Stimulated activated CD8-positive, alpha-beta memory T cell treated with anti-CD3 and anti-CD28 coated beads, Interleukin-4, amount 100 ng/mL, for 1 hour (primary cell): Measurements from ENCODE around the gene DZANK1.
"Not testable (repeated sequence)": the region's sequence is repeated elsewhere in the genome, so short reads cannot be mapped to it uniquely, and the experiment has no call there.

Experiments
- DNase-seq, 2 donors: peaks; one replicate each; pipeline ENCODE4 v3.0.0-alpha.2; 2020; ENCODE audit warnings: low read depth in 2 of 2, low spot score in 1 of 2

Gene DZANK1

DNA sequence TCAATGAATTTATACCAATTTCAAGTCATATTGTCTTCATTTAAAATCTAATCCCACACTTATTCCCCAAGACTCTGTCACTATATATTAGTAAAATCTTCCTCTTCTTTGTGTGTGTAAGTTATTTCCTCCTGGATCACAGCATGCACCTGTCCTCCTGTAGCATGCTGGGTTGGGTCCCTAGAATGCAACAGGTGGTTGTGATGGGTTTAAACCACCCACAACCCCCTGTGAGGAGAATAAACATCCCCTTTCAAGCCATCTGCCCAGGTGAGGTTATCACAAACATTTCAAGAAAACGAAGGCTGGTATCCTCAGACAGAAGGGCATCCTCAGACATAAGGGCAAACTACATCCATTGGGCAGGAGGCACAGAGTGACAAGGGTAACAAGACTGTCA, 26.4 kb downstream of the DZANK1 start:
- no peak for DNase-seq

GRCh38 chr20:18436847-18437246, 30.0 kb downstream of the DZANK1 start:
- DNase-seq = no peak

DNA sequence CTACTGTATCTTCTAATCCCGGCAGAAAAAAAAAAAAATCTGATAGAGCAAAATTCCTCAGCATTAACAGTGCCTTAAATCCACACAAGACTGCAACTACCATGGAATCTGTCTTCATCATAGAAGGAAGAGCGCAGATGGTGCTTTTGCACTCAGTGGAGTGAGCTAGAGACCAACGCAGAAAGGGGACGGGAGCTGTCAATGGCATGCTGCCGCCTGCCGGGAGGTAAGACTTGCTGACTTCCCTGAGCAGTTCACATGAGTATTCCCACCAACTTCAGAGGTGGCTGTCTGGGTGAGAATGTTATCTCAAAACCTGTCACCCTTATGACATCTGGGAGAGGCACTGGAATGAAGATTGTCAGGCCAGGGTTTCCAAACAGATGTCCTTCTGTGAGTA, 35.6 kb downstream of the DZANK1 start:
- no peak for DNase-seq

GRCh38 chr20:18430172-18430826, 36.5 kb downstream of the DZANK1 start:
- no peak for DNase-seq

DNA sequence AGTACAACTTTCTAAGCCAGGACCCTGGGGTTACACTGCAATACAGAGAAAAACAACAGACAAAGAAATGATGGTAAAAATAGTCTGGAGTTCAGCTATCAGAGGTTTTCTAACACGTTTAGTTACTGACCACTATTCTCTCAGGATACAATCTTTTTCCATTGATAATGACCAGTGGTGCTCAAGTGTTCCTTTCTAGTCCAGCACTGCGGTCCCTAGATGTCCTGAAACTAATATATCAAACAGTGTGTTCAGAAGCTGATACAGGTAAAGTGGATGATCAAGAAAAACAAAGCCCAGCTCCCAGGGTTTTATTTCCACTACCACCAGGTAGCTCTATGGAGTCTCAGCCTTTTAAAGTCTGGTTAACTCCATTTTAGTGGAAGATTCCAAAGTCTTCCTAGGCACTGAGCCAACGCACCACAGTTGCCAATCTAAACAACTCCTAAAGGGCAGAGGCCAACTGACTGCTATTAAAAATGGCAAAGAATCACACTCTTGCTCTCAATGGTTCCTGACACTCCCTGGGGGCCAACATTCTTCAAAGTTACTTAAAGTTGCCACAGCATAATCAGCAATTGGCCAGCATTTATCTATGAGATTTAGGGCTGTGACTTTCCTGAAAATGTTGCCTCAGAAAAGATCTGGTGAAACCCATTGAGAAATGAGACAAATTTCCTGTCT, 38.2 kb downstream of the DZANK1 start:
- no peak for DNase-seq

- no peak for DNase-seq
Measured at GRCh38 chr20:18427214-18427613, 39.6 kb downstream of the DZANK1 start.

DNA sequence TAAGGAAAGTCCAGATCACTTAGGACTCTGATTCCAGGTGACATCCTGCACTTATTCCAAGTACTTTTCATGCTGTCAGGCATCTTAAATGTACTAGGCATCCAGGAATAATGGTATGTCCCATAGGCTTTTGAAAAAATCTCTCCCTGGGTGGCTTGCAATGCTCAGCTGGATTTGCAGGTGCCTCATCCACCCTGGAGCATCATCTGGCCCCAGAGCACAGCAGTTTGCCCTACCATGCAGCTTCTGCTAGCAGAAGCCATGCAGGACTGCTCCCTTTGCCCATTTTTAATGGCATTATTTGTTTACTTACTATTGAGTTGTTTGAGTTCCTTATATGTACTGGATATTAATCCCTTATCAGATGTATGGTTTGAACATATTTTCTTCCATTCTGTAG, 45.2 kb downstream of the DZANK1 start:
- no peak for DNase-seq

- no peak for DNase-seq
Measured at GRCh38 chr20:18416486-18416885, 50.3 kb downstream of the DZANK1 start.

- no peak for DNase-seq
Measured at GRCh38 chr20:18414140-18414539, 52.7 kb downstream of the DZANK1 start.

DNA sequence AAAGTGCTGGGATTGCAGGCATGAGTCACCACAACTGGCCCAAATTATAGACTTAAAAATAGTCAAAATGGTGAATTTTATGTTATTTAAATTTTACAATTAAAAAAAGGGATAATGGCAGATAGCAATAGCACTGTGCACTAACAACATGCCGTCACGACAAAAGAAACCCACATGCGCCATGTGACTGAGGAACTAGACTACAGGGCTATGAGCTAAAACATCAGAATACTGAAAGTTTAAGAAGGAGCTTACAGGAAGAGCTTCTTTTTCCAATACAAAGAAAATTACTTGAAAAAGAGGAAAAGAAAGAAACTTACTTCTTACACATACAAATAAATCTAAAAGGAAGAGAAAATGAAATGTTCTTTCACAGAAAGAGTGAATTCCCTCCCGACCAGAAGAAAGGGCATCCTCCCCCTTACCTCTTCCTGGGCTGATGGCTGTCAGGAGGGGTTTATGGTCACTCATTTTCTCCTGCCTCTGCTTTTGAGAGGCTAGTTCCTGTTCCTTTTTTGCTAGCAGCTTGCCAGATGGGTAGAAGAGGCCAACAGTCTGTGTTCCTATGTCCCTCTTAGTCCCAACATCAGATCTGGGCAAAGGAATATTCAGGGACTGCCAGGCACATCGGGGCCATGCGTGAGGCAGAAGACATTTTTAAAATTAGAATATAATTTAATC, 54.5 kb downstream of the DZANK1 start:
- DNase-seq = no peak

DNA sequence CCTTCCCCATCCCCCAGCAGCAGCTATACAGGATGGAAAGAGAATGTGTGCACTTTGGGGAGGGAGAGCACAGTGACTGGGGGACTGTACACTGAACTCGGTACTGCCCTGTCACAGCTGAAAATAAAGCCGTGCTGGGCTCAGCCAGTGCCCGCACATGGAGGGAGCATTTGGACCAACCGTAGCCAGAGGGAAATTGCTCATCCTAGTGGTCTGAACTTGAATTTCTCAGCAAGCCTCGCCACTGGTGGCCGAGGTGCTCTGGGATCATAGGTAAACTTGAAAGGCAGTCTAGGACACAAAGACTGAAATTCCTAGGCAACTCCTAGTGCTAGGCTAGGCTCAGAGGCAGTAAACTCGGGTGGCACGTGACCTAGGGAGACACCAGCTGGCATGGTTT, 61.0 kb downstream of the DZANK1 start:
- no peak for DNase-seq

DNA sequence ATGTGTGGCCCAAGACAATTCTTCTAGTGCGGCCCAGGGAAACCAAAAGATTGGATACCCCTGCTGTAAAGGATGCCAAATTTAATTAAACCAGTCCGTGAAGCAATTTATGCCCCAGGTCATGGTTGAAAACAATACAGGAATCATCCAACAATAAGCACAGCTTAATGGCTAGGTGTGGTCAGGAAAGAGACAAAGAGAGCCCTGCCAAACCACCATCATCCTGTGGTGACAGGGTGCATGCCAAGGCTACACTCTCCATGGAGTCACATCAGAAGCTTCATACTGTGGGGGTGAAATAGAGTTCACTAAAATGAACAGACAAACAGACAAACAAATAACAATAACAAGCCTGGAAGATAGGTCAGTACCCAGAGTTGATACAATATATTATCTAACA, 62.7 kb downstream of the DZANK1 start:
- DNase-seq = no peak

- no peak for DNase-seq
Measured at GRCh38 chr20:18403269-18403668, 63.6 kb downstream of the DZANK1 start.

DNA sequence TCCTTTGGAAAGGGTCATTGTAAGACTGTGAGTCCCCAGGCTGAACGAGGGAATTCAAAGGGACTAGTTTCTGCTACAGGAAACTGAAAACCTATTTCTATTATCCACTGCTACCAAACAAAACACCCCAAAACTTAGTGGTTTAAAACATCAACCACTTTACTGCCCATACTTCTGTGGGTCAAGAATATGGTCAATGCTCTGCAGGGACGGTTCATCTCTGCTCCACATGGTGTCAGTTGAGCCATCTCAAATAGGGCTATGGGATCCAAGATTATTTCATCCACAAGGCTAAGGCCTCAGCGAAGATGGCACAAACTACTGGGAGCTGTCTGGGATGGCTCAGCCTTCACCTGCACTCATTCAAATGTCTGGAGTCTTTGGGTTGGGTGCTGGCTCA, 65.5 kb downstream of the DZANK1 start:
- no peak for DNase-seq

- DNase-seq = no peak
Measured at GRCh38 chr20:18400460-18400859, 66.4 kb downstream of the DZANK1 start.

GRCh38 chr20:18398713-18399112, 68.1 kb downstream of the DZANK1 start:
- not testable (repeated sequence) for DNase-seq

- no peak for DNase-seq
Measured at GRCh38 chr20:18397030-18397429, 69.8 kb downstream of the DZANK1 start.

GRCh38 chr20:18395544-18395943, 71.3 kb downstream of the DZANK1 start:
- DNase-seq = no peak

DNA sequence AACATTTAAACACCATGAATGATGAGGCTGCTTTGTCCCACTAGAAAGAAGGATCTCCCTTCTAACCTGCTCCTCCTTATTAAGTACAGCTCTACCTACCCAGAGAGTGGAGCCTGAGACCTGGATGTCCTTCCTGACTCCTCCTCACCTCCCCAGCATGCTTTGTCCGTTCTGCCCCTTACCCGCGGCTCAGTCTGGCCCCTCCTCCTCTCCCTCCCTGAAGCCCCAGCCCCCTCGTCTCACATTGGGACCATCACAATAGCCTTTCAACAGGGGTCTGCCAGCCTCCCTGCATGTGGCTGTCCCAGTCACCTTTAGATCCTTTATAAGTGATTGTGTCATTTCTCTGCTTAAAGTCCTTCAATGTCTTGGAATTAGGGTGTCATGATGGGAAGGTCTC, 72.5 kb downstream of the DZANK1 start:
- no peak for DNase-seq

- DNase-seq = no peak
Measured at GRCh38 chr20:18391686-18392085, 75.1 kb downstream of the DZANK1 start.

DNA sequence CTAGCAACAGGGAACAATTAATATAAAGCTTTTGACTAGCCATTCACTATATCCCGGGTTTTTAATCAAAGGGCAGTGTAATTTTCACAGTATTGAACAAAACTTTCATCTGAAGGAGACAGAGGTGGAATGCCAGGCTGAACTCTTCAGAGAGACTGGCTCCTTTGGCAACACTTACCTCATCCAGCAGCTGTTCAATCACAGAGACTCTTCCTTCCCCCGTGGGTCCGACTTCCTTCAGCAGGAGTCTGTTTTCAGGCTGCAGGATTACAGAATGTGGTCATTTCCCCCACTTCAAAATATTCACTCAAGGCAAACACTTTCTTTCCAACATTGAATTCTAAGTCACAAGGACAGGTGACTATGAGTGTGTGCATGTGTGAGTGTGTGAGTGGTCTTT, 76.6 kb downstream of the DZANK1 start:
- no peak for DNase-seq

DNA sequence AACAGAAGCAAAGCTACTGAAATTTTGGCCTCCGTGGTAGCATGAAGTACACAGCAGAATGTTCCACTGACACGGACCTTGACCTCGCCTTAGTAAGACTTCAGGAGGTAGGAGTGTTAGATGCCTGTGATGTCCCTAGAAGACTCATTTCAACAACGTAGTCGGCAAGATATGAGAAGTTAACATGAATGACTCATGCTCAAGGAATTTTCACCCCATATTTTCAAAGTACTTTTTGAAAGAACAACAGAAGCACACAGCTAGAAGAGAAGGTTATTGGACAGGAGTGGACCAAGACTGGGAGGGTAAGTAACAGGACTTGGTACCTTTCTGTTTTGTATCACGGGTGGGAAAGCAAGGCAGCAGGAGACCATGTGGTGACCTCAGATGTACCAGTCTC, 78.0 kb downstream of the DZANK1 start:
- DNase-seq = no peak
